WTC11 (cell line): ENCODE results near the gene ETV3. TPM values are rescaled to one million over a fixed set of nuclear protein-coding genes. Genes with fewer than 3 reads are reported as not detected.
"Not testable (repeated sequence)": the region's sequence is repeated elsewhere in the genome, so short reads cannot be mapped to it uniquely, and the experiment has no call there.

Experiments
- ATAC-seq: fragments of 200-7000 bp; cut with Tn5 transposase; 2 replicates; pipeline ENCODE4 v1.10.0; 2021; ENCODE audit warnings: mild to moderate bottlenecking, moderate library complexity
- CTCF ChIA-PET: fragments of 300-600 bp; sonication (Branson Sonifier 250); formaldehyde crosslinking; loops from one replicate; lab custom pipeline; 2021; ENCODE audit warnings: antibody characterized with exemption; lab: Charles Lee
- POLR2A ChIA-PET: fragments of 350-600 bp; sonication (Branson Sonifier 250); formaldehyde crosslinking; loops from one replicate; lab custom pipeline; 2021; ENCODE audit warnings: antibody characterized with exemption; lab: Charles Lee
- DNase-seq: peaks from one replicate; pipeline ENCODE4 v3.0.0; 2021; ENCODE audit warnings: low spot score
- H3K27ac Mint-ChIP-seq: 2 replicates; pipeline ENCODE4 v1.8.0; 2021; ENCODE audit warnings: mixed read lengths
- H3K27me3 Mint-ChIP-seq: 2 replicates; pipeline ENCODE4 v1.8.0; 2021; ENCODE audit warnings: low read depth, mild to moderate bottlenecking, moderate library complexity, mixed read lengths
- H3K36me3 Mint-ChIP-seq: 2 replicates; pipeline ENCODE4 v1.8.0; 2021; ENCODE audit warnings: mixed read lengths
- H3K4me1 Mint-ChIP-seq: 2 replicates; pipeline ENCODE4 v1.8.0; 2022; ENCODE audit warnings: mixed read lengths
- H3K4me3 Mint-ChIP-seq: 2 replicates; pipeline ENCODE4 v1.8.0; 2021; ENCODE audit warnings: mild to moderate bottlenecking, moderate library complexity, mixed read lengths
- H3K9me3 Mint-ChIP-seq: 2 replicates; pipeline ENCODE4 v1.8.0; 2021; ENCODE audit warnings: mixed read lengths
- AR ChIP-seq: fragments of 250-450 bp; sonication (Bioruptor Pico); IDR thresholded peaks from 2 replicates; pipeline ENCODE4 v1.9.0; 2021; ENCODE audit warnings: mild to moderate bottlenecking
- CREB1 ChIP-seq: sonication (generic); formaldehyde crosslinking; IDR thresholded peaks from 2 replicates; pipeline ENCODE4 v1.8.0; 2023; ENCODE audit warnings: mild to moderate bottlenecking, missing genetic modification reagents
- EMX1 ChIP-seq: fragments of 250-450 bp; sonication (Bioruptor Pico); IDR thresholded peaks from 2 replicates; pipeline ENCODE4 v1.8.0; 2021; ENCODE audit warnings: mild to moderate bottlenecking
- IRF2 ChIP-seq: sonication (generic); formaldehyde crosslinking; IDR thresholded peaks from 2 replicates; pipeline ENCODE4 v1.8.0; 2022; ENCODE audit warnings: low read depth, missing genetic modification reagents, borderline replicate concordance
- NR3C1 ChIP-seq: sonication (generic); formaldehyde crosslinking; conservative IDR thresholded peaks from 2 replicates; pipeline ENCODE4 v1.8.1; 2023; ENCODE audit warnings: low read depth, mild to moderate bottlenecking, missing genetic modification reagents
- OVOL2 ChIP-seq: fragments of 250-450 bp; sonication (Bioruptor Pico); IDR thresholded peaks from 2 replicates; pipeline ENCODE4 v1.9.0; 2021; ENCODE audit warnings: mild to moderate bottlenecking, borderline replicate concordance
- PRRX2 ChIP-seq: fragments of 250-450 bp; sonication (Bioruptor Pico); IDR thresholded peaks from 2 replicates; pipeline ENCODE4 v1.8.0; 2021; ENCODE audit warnings: mild to moderate bottlenecking
- TEAD4 ChIP-seq: sonication (generic); formaldehyde crosslinking; IDR thresholded peaks from 2 replicates; pipeline ENCODE4 v1.8.0; 2022; ENCODE audit warnings: mild to moderate bottlenecking, missing genetic modification reagents
- TP53 ChIP-seq: sonication (generic); formaldehyde crosslinking; IDR thresholded peaks from 2 replicates; pipeline ENCODE4 v1.8.1; 2023; ENCODE audit warnings: mild to moderate bottlenecking, missing genetic modification reagents
- ZBTB21 ChIP-seq: sonication (generic); formaldehyde crosslinking; IDR thresholded peaks from 2 replicates; pipeline ENCODE4 v1.8.1; 2023; ENCODE audit warnings: mild to moderate bottlenecking, missing genetic modification reagents, borderline replicate concordance
- ZNF232 ChIP-seq: sonication (generic); formaldehyde crosslinking; IDR thresholded peaks from 2 replicates; pipeline ENCODE4 v1.8.0; 2022; ENCODE audit warnings: mild to moderate bottlenecking, missing genetic modification reagents
- ZNF671 ChIP-seq: fragments of 250-450 bp; sonication (Bioruptor Pico); IDR thresholded peaks from 2 replicates; pipeline ENCODE4 v1.8.0; 2021; ENCODE audit warnings: mild to moderate bottlenecking
- total RNA-seq: library from RNA; stranded (reverse); gene quantifications from 3 replicates; pipeline ENCODE4 v1.2.3, GENCODE V29; 2021
- TF ChIP-seq, protein P1 (sequence below): fragments of 250-450 bp; sonication (Bioruptor Pico); IDR thresholded peaks from 2 replicates; pipeline ENCODE4 v2.1.2; 2022; ENCODE audit warnings: mild to moderate bottlenecking, moderate library complexity
- TF ChIP-seq, protein P2 (sequence below): sonication (generic); formaldehyde crosslinking; IDR thresholded peaks from 2 replicates; pipeline ENCODE4 v1.8.1; 2023; ENCODE audit warnings: mild to moderate bottlenecking, missing genetic modification reagents
- TF ChIP-seq, protein P3 (sequence below): sonication (generic); formaldehyde crosslinking; IDR thresholded peaks from 2 replicates; pipeline ENCODE4 v1.8.0; 2023; ENCODE audit warnings: missing genetic modification reagents
- TF ChIP-seq, protein P4 (sequence below): sonication (generic); formaldehyde crosslinking; IDR thresholded peaks from 2 replicates; pipeline ENCODE4 v1.8.0; 2023; ENCODE audit warnings: missing genetic modification reagents, mild to moderate bottlenecking, borderline replicate concordance

Gene ETV3
- total RNA-seq, 1 experiment from 2014 or later = 26.0 TPM

GRCh38 chr1:157183870-157184269 lies 45.7 kb upstream of the ETV3 start (continued):
- TF ChIP-seq AR (CRISPR knock-in tag) (no peak), OVOL2 (CRISPR knock-in tag) (no peak), EMX1 (no peak), ZBTB21 (CRISPR knock-in tag) (no peak), TP53 (CRISPR knock-in tag) (no peak), IRF2 (no peak), CREB1 (no peak)
- TF ChIP-seq, protein P1, sequence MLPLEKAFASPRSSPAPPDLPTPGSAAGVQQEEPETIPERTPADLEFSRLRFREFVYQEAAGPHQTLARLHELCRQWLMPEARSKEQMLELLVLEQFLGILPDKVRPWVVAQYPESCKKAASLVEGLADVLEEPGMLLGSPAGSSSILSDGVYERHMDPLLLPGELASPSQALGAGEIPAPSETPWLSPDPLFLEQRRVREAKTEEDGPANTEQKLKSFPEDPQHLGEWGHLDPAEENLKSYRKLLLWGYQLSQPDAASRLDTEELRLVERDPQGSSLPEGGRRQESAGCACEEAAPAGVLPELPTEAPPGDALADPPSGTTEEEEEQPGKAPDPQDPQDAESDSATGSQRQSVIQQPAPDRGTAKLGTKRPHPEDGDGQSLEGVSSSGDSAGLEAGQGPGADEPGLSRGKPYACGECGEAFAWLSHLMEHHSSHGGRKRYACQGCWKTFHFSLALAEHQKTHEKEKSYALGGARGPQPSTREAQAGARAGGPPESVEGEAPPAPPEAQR (CRISPR knock-in tag) = no peak
- TF ChIP-seq, protein P2, sequence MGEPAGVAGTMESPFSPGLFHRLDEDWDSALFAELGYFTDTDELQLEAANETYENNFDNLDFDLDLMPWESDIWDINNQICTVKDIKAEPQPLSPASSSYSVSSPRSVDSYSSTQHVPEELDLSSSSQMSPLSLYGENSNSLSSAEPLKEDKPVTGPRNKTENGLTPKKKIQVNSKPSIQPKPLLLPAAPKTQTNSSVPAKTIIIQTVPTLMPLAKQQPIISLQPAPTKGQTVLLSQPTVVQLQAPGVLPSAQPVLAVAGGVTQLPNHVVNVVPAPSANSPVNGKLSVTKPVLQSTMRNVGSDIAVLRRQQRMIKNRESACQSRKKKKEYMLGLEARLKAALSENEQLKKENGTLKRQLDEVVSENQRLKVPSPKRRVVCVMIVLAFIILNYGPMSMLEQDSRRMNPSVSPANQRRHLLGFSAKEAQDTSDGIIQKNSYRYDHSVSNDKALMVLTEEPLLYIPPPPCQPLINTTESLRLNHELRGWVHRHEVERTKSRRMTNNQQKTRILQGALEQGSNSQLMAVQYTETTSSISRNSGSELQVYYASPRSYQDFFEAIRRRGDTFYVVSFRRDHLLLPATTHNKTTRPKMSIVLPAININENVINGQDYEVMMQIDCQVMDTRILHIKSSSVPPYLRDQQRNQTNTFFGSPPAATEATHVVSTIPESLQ (CRISPR knock-in tag) = no peak

- POLR2A ChIA-PET = not testable (repeated sequence)
Observed at GRCh38 chr1:157182371-157182770, 44.2 kb upstream of the ETV3 start.

DNA sequence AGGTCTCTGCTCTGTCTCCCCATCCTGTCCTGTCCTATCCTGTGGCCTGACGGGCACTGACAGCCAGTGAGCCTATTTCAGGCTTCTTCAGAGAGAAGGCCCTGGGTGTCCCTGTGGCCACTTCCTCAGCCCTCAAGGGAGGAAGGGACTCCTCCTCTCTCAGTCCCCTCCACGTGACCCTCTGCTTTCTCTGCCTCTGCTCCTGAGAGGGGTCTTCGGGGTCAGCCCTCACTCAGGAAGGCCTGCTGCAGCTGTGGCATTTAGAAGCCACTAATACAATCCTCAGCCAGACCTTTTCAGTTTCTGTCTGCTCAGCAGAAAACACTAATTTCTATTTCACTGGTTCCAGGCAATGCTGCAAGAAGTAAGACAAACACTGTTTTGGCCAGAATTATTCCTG lies 43.6 kb upstream of the ETV3 start:
- Mint-ChIP-seq H3K4me3 (no peak overlapping the region), H3K9me3 (no peaks in the 10 kb centered on the region), H3K27ac (no peak overlapping the region), H3K27me3 (no peaks in the 10 kb centered on the region), H3K4me1 (peaks cover 20% of the 10 kb centered on the region), H3K36me3 (no peaks in the 10 kb centered on the region)
- CTCF ChIA-PET = interaction anchor here (0.9 to 1.5 kb wide), 2 partner anchors 11 to 26 kb away, joined by 3 to 9 read pairs; no protein-coding TSS in a partner anchor
- no peak for ATAC-seq
- POLR2A ChIA-PET = no interaction called here
- no peak for DNase-seq
- TF ChIP-seq NR3C1 (CRISPR knock-in tag) = no peak
- TF ChIP-seq, protein P3, sequence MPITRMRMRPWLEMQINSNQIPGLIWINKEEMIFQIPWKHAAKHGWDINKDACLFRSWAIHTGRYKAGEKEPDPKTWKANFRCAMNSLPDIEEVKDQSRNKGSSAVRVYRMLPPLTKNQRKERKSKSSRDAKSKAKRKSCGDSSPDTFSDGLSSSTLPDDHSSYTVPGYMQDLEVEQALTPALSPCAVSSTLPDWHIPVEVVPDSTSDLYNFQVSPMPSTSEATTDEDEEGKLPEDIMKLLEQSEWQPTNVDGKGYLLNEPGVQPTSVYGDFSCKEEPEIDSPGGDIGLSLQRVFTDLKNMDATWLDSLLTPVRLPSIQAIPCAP (CRISPR knock-in tag) = no peak
- no peak for TF ChIP-seq TP53 (CRISPR knock-in tag)
- no peak for TF ChIP-seq AR (CRISPR knock-in tag)
- TF ChIP-seq ZNF671 (CRISPR knock-in tag) = no peak
- TF ChIP-seq, protein P4, sequence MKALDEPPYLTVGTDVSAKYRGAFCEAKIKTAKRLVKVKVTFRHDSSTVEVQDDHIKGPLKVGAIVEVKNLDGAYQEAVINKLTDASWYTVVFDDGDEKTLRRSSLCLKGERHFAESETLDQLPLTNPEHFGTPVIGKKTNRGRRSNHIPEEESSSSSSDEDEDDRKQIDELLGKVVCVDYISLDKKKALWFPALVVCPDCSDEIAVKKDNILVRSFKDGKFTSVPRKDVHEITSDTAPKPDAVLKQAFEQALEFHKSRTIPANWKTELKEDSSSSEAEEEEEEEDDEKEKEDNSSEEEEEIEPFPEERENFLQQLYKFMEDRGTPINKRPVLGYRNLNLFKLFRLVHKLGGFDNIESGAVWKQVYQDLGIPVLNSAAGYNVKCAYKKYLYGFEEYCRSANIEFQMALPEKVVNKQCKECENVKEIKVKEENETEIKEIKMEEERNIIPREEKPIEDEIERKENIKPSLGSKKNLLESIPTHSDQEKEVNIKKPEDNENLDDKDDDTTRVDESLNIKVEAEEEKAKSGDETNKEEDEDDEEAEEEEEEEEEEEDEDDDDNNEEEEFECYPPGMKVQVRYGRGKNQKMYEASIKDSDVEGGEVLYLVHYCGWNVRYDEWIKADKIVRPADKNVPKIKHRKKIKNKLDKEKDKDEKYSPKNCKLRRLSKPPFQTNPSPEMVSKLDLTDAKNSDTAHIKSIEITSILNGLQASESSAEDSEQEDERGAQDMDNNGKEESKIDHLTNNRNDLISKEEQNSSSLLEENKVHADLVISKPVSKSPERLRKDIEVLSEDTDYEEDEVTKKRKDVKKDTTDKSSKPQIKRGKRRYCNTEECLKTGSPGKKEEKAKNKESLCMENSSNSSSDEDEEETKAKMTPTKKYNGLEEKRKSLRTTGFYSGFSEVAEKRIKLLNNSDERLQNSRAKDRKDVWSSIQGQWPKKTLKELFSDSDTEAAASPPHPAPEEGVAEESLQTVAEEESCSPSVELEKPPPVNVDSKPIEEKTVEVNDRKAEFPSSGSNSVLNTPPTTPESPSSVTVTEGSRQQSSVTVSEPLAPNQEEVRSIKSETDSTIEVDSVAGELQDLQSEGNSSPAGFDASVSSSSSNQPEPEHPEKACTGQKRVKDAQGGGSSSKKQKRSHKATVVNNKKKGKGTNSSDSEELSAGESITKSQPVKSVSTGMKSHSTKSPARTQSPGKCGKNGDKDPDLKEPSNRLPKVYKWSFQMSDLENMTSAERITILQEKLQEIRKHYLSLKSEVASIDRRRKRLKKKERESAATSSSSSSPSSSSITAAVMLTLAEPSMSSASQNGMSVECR (CRISPR knock-in tag) = no peak
- TF ChIP-seq TEAD4 (CRISPR knock-in tag) = no peak
- no peak for TF ChIP-seq PRRX2 (CRISPR knock-in tag)
- no peak for TF ChIP-seq ZNF232 (CRISPR knock-in tag)
- TF ChIP-seq, protein P2 (CRISPR knock-in tag) = no peak

More at GRCh38 chr1:157182371-157182770, 44.2 kb upstream of the ETV3 start:
- CTCF ChIA-PET, H3K27me3 Mint-ChIP-seq, H3K9me3 Mint-ChIP-seq, H3K4me3 Mint-ChIP-seq, ATAC-seq, DNase-seq, H3K36me3 Mint-ChIP-seq, H3K27ac Mint-ChIP-seq: not testable (repeated sequence)
- H3K4me1 Mint-ChIP-seq = peaks cover 21% of the 10 kb centered on the region
